DND-41 (cell line): ENCODE results near the gene SLC35F6.

Experiments used
- ATAC-seq: fragments of 200-7000 bp; cut with Tn5 transposase; 3 replicates; pipeline ENCODE4 v1.9.1; 2021; ENCODE audit warnings: low read depth; ENCODE audit not compliant: insufficient read depth
- DNase-seq: peaks from one replicate; pipeline ENCODE4 v3.0.0-alpha.2; 2020
- H2AFZ ChIP-seq: 2 replicates; pipeline ENCODE4 v1.6.0; 2012; ENCODE audit warnings: low read depth, low read length
- H3K27ac ChIP-seq: 2 replicates; pipeline ENCODE4 v1.5.1; 2012; ENCODE audit warnings: low read length, inconsistent platforms
- H3K27me3 ChIP-seq: fragments of 200-600 bp; sonication (generic); 2 replicates; pipeline ENCODE4 v1.6.0; 2012; ENCODE audit warnings: low read length, mild to moderate bottlenecking, inconsistent platforms; ENCODE audit not compliant: insufficient read depth, poor library complexity
- H3K36me3 ChIP-seq: 2 replicates; pipeline ENCODE4 v1.5.1; 2012; ENCODE audit warnings: low read length, inconsistent platforms; ENCODE audit not compliant: insufficient read depth
- H3K4me1 ChIP-seq: 2 replicates; pipeline ENCODE4 v1.5.1; 2012; ENCODE audit warnings: mild to moderate bottlenecking, low read length; ENCODE audit not compliant: insufficient read depth
- H3K4me2 ChIP-seq: 2 replicates; pipeline ENCODE4 v1.6.0; 2012; ENCODE audit warnings: mild to moderate bottlenecking, moderate library complexity, low read length, inconsistent platforms; ENCODE audit not compliant: insufficient read depth
- H3K4me3 ChIP-seq, 2 experiments: fragments of 200-600 bp in 1 of 2; shearing (Covaris generic) in 1 of 2; 2 replicates each; pipeline ENCODE4 v1.5.1; 2012 to 2016; ENCODE audit warnings: inconsistent platforms in 2 of 2, low read length in 2 of 2, mild to moderate bottlenecking in 2 of 2, low read depth in 1 of 2, moderate library complexity in 1 of 2
- H3K79me2 ChIP-seq: 2 replicates; pipeline ENCODE4 v1.6.0; 2012; ENCODE audit warnings: low read length, inconsistent platforms; ENCODE audit not compliant: insufficient read depth
- H3K9ac ChIP-seq: 2 replicates; pipeline ENCODE4 v1.6.0; 2012; ENCODE audit warnings: low read depth, mild to moderate bottlenecking, inconsistent platforms, low read length, moderate library complexity
- H3K9me3 ChIP-seq: 2 replicates; pipeline ENCODE4 v1.5.1; 2012; ENCODE audit warnings: low read length, moderate library complexity, mild to moderate bottlenecking, inconsistent platforms; ENCODE audit not compliant: insufficient read depth, severe bottlenecking
- H4K20me1 ChIP-seq: 2 replicates; pipeline ENCODE4 v1.6.0; 2012; ENCODE audit warnings: low read length; ENCODE audit not compliant: insufficient read depth
- EZH2 ChIP-seq: IDR thresholded peaks from 3 replicates; pipeline ENCODE4 v1.6.1; 2012; ENCODE audit warnings: borderline replicate concordance, low read depth, mild to moderate bottlenecking, moderate library complexity, low read length, inconsistent platforms; ENCODE audit not compliant: severe bottlenecking
- TF ChIP-seq, protein P1 (sequence below): IDR thresholded peaks from 2 replicates; pipeline ENCODE4 v1.5.1; 2012; ENCODE audit warnings: borderline replicate concordance, low read length, moderate library complexity, mild to moderate bottlenecking; ENCODE audit not compliant: poor library complexity, severe bottlenecking; ENCODE audit errors: extremely low read depth

The SLC35F6 gene

DNA sequence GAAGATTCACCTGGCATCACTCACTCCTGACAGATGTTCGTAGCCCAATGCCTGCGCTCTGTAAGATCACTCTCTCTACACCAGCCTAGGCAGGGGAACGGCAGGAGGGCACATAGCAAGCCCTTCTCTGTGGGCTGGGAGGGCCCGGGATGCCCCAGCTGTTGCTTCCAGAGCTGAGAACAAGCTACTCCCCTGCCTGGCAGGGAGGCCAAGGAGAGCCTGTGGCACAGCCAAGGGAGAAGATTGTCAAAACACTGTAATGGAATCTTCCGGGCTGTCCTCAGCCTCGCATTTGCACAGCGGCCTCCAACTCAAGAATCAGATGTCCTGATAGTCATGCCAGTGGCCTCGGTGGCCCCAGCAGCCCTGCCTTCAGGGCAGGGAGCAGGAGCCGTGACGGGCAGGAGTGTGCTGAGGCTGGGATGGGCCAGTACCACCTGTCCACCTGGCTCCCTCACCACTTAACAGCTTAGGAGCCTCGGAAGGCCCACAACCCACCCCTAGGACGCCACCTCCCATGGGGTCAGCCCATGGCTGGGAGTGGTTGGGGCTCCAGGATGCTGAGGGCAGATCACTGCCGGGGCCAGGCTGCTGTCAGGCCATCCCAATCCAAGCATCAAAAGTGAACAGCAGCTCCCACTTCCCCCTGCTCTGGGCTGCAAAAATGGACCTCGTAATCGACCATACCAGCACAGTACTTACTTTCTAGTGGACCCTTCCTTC, 21.9 kb upstream of the SLC35F6 start:
- no peaks in the 10 kb centered on the region for H3K79me2 ChIP-seq
- H3K4me3 ChIP-seq: no peak overlapping the region
- no peaks in the 10 kb centered on the region for H3K36me3 ChIP-seq
- ATAC-seq: no peak
- no peak overlapping the region for H3K27ac ChIP-seq
- H3K27me3 ChIP-seq: no peaks in the 10 kb centered on the region
- no peaks in the 10 kb centered on the region for H3K9me3 ChIP-seq
- no peak overlapping the region for H3K4me2 ChIP-seq
- no peak for DNase-seq
- no peak for TF ChIP-seq EZH2
- TF ChIP-seq, protein P1, sequence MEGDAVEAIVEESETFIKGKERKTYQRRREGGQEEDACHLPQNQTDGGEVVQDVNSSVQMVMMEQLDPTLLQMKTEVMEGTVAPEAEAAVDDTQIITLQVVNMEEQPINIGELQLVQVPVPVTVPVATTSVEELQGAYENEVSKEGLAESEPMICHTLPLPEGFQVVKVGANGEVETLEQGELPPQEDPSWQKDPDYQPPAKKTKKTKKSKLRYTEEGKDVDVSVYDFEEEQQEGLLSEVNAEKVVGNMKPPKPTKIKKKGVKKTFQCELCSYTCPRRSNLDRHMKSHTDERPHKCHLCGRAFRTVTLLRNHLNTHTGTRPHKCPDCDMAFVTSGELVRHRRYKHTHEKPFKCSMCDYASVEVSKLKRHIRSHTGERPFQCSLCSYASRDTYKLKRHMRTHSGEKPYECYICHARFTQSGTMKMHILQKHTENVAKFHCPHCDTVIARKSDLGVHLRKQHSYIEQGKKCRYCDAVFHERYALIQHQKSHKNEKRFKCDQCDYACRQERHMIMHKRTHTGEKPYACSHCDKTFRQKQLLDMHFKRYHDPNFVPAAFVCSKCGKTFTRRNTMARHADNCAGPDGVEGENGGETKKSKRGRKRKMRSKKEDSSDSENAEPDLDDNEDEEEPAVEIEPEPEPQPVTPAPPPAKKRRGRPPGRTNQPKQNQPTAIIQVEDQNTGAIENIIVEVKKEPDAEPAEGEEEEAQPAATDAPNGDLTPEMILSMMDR: no peak
- no peak overlapping the region for H2AFZ ChIP-seq
- no peak overlapping the region for H3K9ac ChIP-seq
- no peaks in the 10 kb centered on the region for H3K4me1 ChIP-seq
- peaks cover 5% of the 10 kb centered on the region; the same call in 1 of the 2 replicates for H4K20me1 ChIP-seq

DNA sequence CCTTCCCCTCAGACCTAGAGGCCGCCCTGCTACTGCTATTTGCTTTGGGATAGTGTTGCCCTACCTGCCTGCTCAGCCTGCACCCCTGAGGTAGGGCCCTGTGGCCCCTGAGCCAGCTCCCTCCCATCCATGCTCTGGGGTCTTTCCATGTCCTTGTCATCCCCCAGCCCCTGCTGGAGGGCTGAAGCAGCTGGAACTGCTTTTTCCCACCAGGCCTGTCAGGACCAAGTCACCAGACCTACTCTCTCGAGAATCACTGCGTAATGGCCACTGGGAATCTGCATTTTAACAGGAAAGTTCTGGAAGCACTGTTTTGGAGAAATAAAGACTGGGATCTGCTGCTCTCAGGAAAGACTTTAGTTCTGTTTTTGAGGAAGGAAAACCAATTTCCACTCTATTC, 20.2 kb upstream of the SLC35F6 start:
- Histone ChIP-seq H3K27me3 (no peaks in the 10 kb centered on the region), H4K20me1 (peaks cover 5% of the 10 kb centered on the region; the same call in 1 of the 2 replicates), H2AFZ (no peak overlapping the region), H3K27ac (no peak overlapping the region), H3K4me2 (no peak overlapping the region), H3K9ac (no peak overlapping the region), H3K4me3 (no peak overlapping the region), H3K79me2 (no peaks in the 10 kb centered on the region), H3K4me1 (no peaks in the 10 kb centered on the region), H3K9me3 (no peaks in the 10 kb centered on the region), H3K36me3 (no peaks in the 10 kb centered on the region)
- no peak for ATAC-seq
- TF ChIP-seq EZH2: no peak
- TF ChIP-seq, protein P1: no peak
- DNase-seq: no peak

DNA sequence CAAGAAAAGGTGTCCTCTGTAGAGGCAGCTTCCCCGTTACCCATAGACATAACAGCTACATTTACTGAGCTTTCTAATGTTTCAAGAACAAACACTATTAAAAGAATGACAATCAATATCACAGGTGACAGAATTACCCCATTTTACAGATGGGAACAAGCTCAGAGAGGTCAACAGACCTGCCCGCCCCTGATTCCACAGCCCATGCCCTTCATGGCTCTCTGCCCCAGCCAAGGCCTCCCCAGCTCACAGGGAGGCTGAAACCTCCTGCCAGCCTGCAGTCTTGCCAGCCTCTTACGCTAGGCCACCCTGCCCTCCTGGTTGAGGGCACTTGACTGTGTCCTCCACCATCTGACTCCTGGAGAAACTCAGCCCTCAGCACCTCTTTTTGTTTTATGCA, 19.1 kb upstream of the SLC35F6 start:
- no peak overlapping the region for H3K9ac ChIP-seq
- H3K27ac ChIP-seq: no peak overlapping the region
- H4K20me1 ChIP-seq: peaks cover 5% of the 10 kb centered on the region; the same call in 1 of the 2 replicates
- no peaks in the 10 kb centered on the region for H3K27me3 ChIP-seq
- no peaks in the 10 kb centered on the region for H3K79me2 ChIP-seq
- no peak overlapping the region for H2AFZ ChIP-seq
- H3K4me2 ChIP-seq: no peak overlapping the region
- DNase-seq (no peak), ATAC-seq (no peak)
- H3K4me3 ChIP-seq: no peak overlapping the region
- no peaks in the 10 kb centered on the region for H3K9me3 ChIP-seq
- H3K36me3 ChIP-seq: no peaks in the 10 kb centered on the region
- H3K4me1 ChIP-seq: no peaks in the 10 kb centered on the region
- TF ChIP-seq, protein P1: no peak
- no peak for TF ChIP-seq EZH2
